ENCODE data around the gene DAAM2. TPM values are rescaled to one million over a fixed set of nuclear protein-coding genes. Genes with fewer than 3 reads are reported as not detected.
A peak's percentile ranks its signal among the peaks of the same experiment; 100 is the strongest.

The DAAM2 gene
- total RNA-seq (2014; rRNA removed; shearing (Covaris generic)) (5.1 and 5.6 TPM in 2 replicates), polyA plus RNA-seq (2016; fragmentation: Nextera tagmentation; extraction: Ambion mirVana) (1.8 and 2.0 TPM in 2 replicates)

- peak within 1 kb of the TSS; percentile 92 for H3K4me2 ChIP-seq (ENCODE audit: unreplicated experiment)
- no peaks in the 10 kb centered on the region for H3K9me3 ChIP-seq (ENCODE audit: low read depth)
- H2AFZ ChIP-seq: peak within 1 kb of the TSS; percentile 90
- WGBS, 2 experiments (ENCODE audit: low coverage in 1 of 2, low lambda C conversion rate in 2 of 2, missing lambda C conversion rate in 2 of 2): 1 to 2% methylated on average over 52 to 55 of the region's 55 CpGs
- H3K9me2 ChIP-seq (ENCODE audit: insufficient read depth): no peaks in the 10 kb centered on the region
- peak within 1 kb of the TSS; percentile 79 for H3K4me3 ChIP-seq
- 0 out of 2 replicates have a peak, but pooled peaks cover 4% of the 10 kb centered on the region for H3F3A ChIP-seq (ENCODE audit: insufficient read depth)
- H3K9ac ChIP-seq: peak within 1 kb of the TSS; percentile 76
- peak; percentile 79 for DNase-seq
- H3K79me2 ChIP-seq (ENCODE audit: insufficient read depth): no peaks in the 10 kb centered on the region
- H3K4me1 ChIP-seq (ENCODE audit: insufficient read depth): peaks cover 19% of the 10 kb centered on the region
- in situ Hi-C loops (cut with MboI): no loop called here
- TF ChIP-seq EZH2phosphoT487 (IDR thresholded peaks at IDR 0.05; ENCODE audit: insufficient read depth, low read depth) (no peak), EZH2 (IDR thresholded peaks at IDR 0.05; ENCODE audit: insufficient read depth, poor library complexity, severe bottlenecking) (no peak)
- no peaks in the 10 kb centered on the region for H3K27me3 ChIP-seq (replicated peaks; ENCODE audit: insufficient read depth)
- no peaks in the 10 kb centered on the region for H4K20me1 ChIP-seq (ENCODE audit: insufficient read depth)
- H3K36me3 ChIP-seq (ENCODE audit: low read depth): no peaks in the 10 kb centered on the region
- no peak within 1 kb of the TSS for H3K27ac ChIP-seq
Observed at GRCh38 chr6:39791850-39792539, at the start of gene DAAM2. TSS of gene DAAM2 (plus strand) at chr6:39792376. CDS start at chr6:39856303, 63,927 bp downstream.

GRCh38 chr6:39746795-39747194, 45.4 kb upstream of the DAAM2 start:
- in situ Hi-C loops (cut with MboI): no loop called here
- Histone ChIP-seq H3K27ac (no peak overlapping the region), H2AFZ (no peak overlapping the region), H3K9me2 (ENCODE audit: insufficient read depth) (no peaks in the 10 kb centered on the region), H3K36me3 (ENCODE audit: low read depth) (no peaks in the 10 kb centered on the region), H3K27me3 (replicated peaks; ENCODE audit: insufficient read depth) (no peaks in the 10 kb centered on the region), H3K4me3 (no peak overlapping the region), H3K9me3 (ENCODE audit: low read depth) (no peaks in the 10 kb centered on the region), H3F3A (ENCODE audit: insufficient read depth) (no peaks in the 10 kb centered on the region), H3K4me2 (ENCODE audit: unreplicated experiment) (no peak overlapping the region), H3K4me1 (ENCODE audit: insufficient read depth) (no peaks in the 10 kb centered on the region), H4K20me1 (ENCODE audit: insufficient read depth) (no peaks in the 10 kb centered on the region), H3K9ac (no peak overlapping the region), H3K79me2 (ENCODE audit: insufficient read depth) (no peaks in the 10 kb centered on the region)
- WGBS, 2 experiments (ENCODE audit: low coverage in 1 of 2, low lambda C conversion rate in 2 of 2, missing lambda C conversion rate in 2 of 2): 61 to 75% methylated on average over 3 of the region's 3 CpGs
- no peak for TF ChIP-seq EZH2phosphoT487 (IDR thresholded peaks at IDR 0.05; ENCODE audit: insufficient read depth, low read depth)
- no peak for TF ChIP-seq EZH2 (IDR thresholded peaks at IDR 0.05; ENCODE audit: insufficient read depth, poor library complexity, severe bottlenecking)
- no peak for DNase-seq

GRCh38 chr6:39752835-39753724, 39.1 kb upstream of the DAAM2 start:
- H3K4me2 ChIP-seq (ENCODE audit: unreplicated experiment): no peak overlapping the region
- no peaks in the 10 kb centered on the region for H3K79me2 ChIP-seq (ENCODE audit: insufficient read depth)
- H3K9me3 ChIP-seq (ENCODE audit: low read depth): no peaks in the 10 kb centered on the region
- TF ChIP-seq EZH2phosphoT487 (IDR thresholded peaks at IDR 0.05; ENCODE audit: insufficient read depth, low read depth) (no peak), EZH2 (IDR thresholded peaks at IDR 0.05; ENCODE audit: insufficient read depth, poor library complexity, severe bottlenecking) (no peak)
- no peaks in the 10 kb centered on the region for H3K36me3 ChIP-seq (ENCODE audit: low read depth)
- H3K9ac ChIP-seq: no peak overlapping the region
- no peaks in the 10 kb centered on the region for H3K27me3 ChIP-seq (replicated peaks; ENCODE audit: insufficient read depth)
- no peaks in the 10 kb centered on the region for H3K4me1 ChIP-seq (ENCODE audit: insufficient read depth)
- no peak overlapping the region for H3K4me3 ChIP-seq
- H3K9me2 ChIP-seq (ENCODE audit: insufficient read depth): no peaks in the 10 kb centered on the region
- no peak overlapping the region for H3K27ac ChIP-seq
- WGBS, 2 experiments (ENCODE audit: low coverage in 1 of 2, low lambda C conversion rate in 2 of 2, missing lambda C conversion rate in 2 of 2): 77 to 80% methylated on average over 9 to 12 of the region's 12 CpGs
- H2AFZ ChIP-seq: no peak overlapping the region
- no peaks in the 10 kb centered on the region for H3F3A ChIP-seq (ENCODE audit: insufficient read depth)
- no peak for DNase-seq
- in situ Hi-C loops (cut with MboI): no loop called here
- no peaks in the 10 kb centered on the region for H4K20me1 ChIP-seq (ENCODE audit: insufficient read depth)

- Histone ChIP-seq H3K9me3 (ENCODE audit: low read depth) (no peaks in the 10 kb centered on the region), H3K27me3 (replicated peaks; ENCODE audit: insufficient read depth) (no peaks in the 10 kb centered on the region), H4K20me1 (ENCODE audit: insufficient read depth) (no peaks in the 10 kb centered on the region), H3K4me3 (no peak overlapping the region), H3K36me3 (ENCODE audit: low read depth) (no peaks in the 10 kb centered on the region), H3K9me2 (ENCODE audit: insufficient read depth) (no peaks in the 10 kb centered on the region), H3K4me1 (ENCODE audit: insufficient read depth) (no peaks in the 10 kb centered on the region), H3K9ac (no peak overlapping the region), H3K79me2 (ENCODE audit: insufficient read depth) (no peaks in the 10 kb centered on the region), H2AFZ (no peak overlapping the region), H3K4me2 (ENCODE audit: unreplicated experiment) (no peak overlapping the region), H3K27ac (no peak overlapping the region), H3F3A (ENCODE audit: insufficient read depth) (no peaks in the 10 kb centered on the region)
- TF ChIP-seq EZH2phosphoT487 (IDR thresholded peaks at IDR 0.05; ENCODE audit: insufficient read depth, low read depth): no peak
- TF ChIP-seq EZH2 (IDR thresholded peaks at IDR 0.05; ENCODE audit: insufficient read depth, poor library complexity, severe bottlenecking): no peak
- peak; percentile 45 for DNase-seq
- in situ Hi-C loops (cut with MboI): no loop called here
- WGBS, 2 experiments (ENCODE audit: low coverage in 1 of 2, low lambda C conversion rate in 2 of 2, missing lambda C conversion rate in 2 of 2): 9% methylated on average over 3 of the region's 3 CpGs
Observed at GRCh38 chr6:39753725-39754045, 38.5 kb upstream of the DAAM2 start.

Measured in GM23248 (cell line).